ENCODE measurements around the gene PRMT2.
"Not testable (repeated sequence)": the region's sequence is repeated elsewhere in the genome, so short reads cannot be mapped to it uniquely, and the experiment has no call there.

Gene PRMT2

GRCh38 chr21:46645840-46646239 is 10.4 kb downstream of the PRMT2 start:
- peak; percentile 30 for DNase-seq

- DNase-seq: peak; percentile 46
These were observed 11.2 kb downstream of the PRMT2 start for GRCh38 chr21:46646541-46647154.

DNA sequence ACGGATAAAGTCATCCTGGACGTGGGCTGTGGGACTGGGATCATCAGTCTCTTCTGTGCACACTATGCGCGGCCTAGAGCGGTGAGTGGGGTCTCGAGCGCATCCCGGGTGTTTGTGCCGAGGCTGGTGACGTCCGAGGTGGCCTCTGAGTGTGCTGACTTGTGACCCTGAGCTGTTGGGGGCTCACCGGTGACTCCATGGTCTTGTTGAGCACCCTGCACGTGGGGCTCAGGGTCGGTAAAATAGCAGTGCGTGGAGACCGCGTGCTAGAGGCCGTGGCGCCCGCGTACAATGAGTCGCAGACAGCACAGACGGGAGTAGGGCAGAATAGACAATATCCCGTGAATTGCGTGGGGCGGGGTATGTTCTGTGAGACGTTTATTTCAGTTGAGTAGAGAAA is 13.1 kb downstream of the PRMT2 start:
- DNase-seq: no peak

GRCh38 chr21:46649356-46649755 is 13.9 kb downstream of the PRMT2 start:
- peak; percentile 38 for DNase-seq

- DNase-seq: peak; percentile 40
These were observed 15.1 kb downstream of the PRMT2 start for GRCh38 chr21:46650476-46651098.

GRCh38 chr21:46651121-46651520 is 15.6 kb downstream of the PRMT2 start:
- no peak for DNase-seq

DNA sequence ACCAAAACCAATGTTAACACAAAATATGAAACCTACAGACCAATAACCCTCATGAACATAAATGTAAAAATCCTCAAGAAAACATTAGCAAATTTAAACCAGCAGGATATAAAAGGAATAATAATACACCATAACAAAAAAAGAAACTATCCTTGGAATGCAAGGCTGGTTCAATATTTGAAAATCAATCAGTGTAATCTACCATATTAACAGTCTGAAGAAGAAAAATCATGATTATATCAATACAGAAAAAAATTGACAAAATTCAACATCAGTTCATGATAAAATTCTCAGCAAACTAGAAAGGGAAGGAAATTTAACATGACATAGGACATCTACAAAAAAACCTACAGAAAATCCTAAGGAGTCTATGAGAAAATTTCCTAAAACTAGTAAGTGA is 19.8 kb downstream of the PRMT2 start:
- DNase-seq: no peak

DNA sequence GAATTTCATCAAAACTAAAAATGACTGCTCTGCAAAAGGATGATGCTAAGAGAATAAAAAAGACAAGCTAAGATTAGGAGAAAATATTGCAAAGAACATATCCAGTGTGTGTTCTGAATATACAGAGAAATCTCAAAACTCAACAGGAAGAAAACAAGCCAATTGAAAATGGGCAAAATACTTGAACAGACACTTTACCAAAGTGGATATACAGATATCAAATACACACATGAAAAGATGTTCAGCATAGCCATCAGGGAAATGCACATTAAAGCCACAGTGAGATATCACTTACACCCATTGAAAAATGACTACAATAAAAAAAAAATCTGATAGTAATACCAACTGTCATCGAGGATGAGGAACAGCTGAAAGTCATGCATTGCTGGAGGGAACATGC is 21.3 kb downstream of the PRMT2 start:
- no peak for DNase-seq

DNA sequence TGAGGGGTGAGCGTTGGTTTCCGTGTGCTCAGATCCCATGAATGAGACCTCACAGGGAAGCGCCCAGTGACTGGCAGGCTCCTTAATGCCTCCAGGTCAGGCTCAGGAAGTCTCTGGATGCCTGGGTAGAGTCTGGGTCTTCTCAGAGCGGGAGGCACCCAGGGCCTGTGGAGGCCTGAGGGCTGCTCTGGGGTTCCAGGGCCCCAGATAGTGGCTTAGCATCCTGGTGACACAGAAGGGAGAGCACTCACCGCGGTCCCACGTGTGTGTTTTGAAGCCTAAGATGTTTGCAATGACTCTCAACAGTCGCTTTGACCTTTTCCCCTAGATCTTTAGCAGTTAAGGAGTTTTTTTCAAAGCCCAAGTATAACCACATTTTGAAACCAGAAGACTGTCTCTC is 25.0 kb downstream of the PRMT2 start:
- no peak for DNase-seq

DNA sequence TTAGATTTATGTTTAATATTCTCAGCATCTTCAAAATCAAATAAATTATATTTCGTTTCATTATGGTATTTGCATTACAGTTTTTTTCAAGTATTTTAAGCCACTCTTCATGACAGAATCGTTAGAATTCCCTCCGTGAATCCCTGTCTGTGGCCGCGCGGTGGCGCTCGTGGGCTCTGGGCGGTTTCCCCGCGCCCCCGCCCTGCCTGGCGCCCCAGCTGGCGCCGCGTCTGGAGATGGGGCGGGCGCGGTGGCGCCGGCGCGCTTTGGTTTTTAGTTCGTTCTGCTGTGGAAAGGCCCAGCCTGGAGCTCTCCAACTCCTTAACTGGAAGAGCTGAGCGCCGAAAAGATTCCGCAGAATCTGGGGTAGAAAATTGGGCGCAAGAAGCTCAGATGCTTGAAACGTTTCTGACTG is 25.7 kb downstream of the PRMT2 start:
- DNase-seq: no peak

- DNase-seq: no peak
These were observed 26.3 kb downstream of the PRMT2 start for GRCh38 chr21:46661642-46662366.

- no peak for DNase-seq
These were observed 26.8 kb downstream of the PRMT2 start for GRCh38 chr21:46662367-46662654.

- no peak for DNase-seq
These were observed 27.5 kb downstream of the PRMT2 start for GRCh38 chr21:46662765-46663500.

DNA sequence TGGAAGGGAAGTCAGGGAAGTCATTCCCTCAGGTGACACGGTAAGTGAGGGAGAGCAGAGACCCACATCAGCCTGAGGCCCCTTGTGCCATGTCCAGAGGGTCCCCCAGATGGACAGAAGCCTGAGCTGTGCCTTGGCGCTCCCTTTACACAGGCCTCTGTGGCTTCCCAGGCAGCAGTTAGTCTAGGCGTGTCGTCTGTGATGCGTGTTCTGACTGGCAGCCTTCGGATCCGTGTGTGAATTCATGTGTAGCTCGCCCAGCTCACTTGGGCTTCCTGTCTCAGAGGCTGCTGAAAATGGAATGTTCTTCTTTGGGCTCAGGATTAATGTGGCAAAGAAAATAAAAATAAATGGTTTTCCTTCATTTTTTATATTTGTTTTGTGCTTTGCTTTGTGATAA is 28.3 kb downstream of the PRMT2 start:
- no peak for DNase-seq

GRCh38 chr21:46664316-46664995 is 29.0 kb downstream of the PRMT2 start:
- no peak for DNase-seq

- DNase-seq: no peak
These were observed 30.1 kb downstream of the PRMT2 start for GRCh38 chr21:46665566-46665965.

DNA sequence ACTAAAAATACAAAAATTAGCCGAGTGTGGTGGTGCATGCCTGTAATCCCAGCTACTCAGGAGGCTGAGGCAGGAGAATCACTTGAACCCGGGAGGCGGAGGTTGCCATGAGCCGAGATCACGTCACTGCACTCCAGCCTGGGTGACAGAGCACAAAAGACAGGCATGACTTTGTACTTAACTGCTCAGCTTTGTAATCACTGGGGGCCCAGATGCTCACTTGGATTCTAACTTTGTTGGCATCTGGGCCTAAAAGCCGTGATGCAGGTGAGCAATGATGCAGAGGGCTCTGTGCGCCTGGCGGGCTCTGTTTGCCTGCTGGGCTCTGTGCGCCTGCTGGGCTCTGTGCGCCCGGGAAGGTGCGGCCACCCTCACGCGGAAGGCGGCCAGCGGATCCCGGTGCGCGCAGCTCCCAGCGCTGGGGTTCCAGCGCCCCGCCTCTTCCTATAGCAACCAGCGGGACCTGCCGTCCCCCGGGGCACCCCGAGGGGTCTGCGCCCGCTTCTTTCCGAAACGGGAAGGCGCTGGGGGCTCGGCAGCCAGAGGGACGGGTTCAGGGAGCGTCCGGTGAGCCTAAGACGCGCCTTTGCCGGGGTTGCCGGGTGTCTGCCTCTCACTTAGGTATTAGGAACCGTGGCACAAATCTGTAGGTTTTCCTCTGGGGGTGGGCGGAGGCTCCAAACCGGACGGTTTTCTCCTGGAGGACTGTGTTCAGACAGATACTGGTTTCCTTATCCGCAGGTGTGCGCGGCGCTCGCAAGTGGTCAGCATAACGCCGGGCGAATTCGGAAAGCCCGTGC is 31.7 kb downstream of the PRMT2 start:
- peak; percentile 70 for DNase-seq

DNA sequence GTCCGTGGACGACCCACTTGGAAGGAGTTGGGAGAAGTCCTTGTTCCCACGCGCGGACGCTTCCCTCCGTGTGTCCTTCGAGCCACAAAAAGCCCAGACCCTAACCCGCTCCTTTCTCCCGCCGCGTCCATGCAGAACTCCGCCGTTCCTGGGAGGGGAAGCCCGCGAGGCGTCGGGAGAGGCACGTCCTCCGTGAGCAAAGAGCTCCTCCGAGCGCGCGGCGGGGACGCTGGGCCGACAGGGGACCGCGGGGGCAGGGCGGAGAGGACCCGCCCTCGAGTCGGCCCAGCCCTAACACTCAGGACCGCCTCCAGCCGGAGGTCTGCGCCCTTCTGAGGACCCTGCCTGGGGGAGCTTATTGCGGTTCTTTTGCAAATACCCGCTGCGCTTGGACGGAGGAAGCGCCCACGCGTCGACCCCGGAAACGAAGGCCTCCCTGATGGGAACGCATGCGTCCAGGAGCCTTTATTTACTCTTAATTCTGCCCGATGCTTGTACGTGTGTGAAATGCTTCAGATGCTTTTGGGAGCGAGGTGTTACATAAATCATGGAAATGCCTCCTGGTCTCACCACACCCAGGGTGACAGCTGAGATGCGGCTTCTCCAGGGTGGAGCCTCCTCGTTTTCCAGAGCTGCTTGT is 32.4 kb downstream of the PRMT2 start:
- peak; percentile 66 for DNase-seq

DNA sequence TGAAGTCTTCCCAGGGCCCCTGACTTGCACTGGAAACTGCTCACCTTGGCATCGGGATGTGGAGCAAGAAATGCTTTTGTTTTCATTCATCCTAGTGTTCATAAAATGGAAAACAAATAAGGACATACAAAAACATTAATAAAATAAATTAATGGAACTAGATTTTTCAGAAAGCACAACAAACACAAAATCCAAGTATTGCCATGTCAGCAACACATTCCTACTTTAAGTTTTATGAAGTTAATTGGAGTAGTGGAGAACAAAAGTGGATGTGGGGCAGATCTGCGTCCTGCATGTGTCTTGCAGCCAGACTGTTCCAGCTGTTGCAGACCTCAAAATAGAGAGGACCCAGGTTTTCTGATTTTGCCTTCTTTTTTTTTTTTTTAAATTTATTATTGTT is 32.9 kb downstream of the PRMT2 start:
- DNase-seq: no peak

GRCh38 chr21:46668904-46669303 is 33.4 kb downstream of the PRMT2 start:
- not testable (repeated sequence) for DNase-seq

DNA sequence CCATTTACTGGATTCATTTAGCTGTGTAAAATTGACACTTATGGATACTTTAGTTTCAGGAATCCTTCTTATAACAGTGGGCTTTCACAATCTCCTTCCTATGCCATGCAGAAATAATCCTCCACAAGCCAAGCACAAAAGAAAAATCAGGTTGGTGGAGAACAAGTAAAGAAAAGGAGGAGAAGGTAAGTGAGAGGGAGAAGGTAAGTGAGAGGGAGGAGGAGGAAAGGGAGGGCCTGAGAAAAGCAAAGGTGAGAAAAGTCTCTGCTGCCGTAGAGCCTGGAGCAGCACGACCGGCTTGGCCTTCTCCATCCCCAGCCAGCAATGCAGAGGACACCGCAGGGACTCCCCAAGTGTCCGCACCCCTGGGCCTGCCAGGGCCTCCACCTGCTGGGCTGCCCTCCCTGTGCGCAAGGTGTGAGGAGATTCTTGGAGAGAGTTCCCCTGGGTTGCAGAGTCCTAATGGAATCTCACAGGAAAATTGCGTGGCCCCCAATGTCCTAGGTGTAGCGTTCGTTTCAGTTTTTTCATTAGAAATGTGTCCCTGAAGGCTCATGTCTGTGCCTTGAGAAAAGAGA is 39.0 kb downstream of the PRMT2 start:
- no peak for DNase-seq
